GM23338 (cell line): ENCODE results near the gene TUBA8. TPM values are rescaled to one million over a fixed set of nuclear protein-coding genes. Genes with fewer than 3 reads are reported as not detected.

ENCODE experiments used
- ATAC-seq: fragments of 200-7000 bp; cut with Tn5 transposase; 3 replicates; pipeline ENCODE4 v1.9.1; 2020
- DNase-seq: peaks from one replicate; pipeline ENCODE4 v3.0.0-alpha.2; 2015; ENCODE audit warnings: low spot score
- H2AFZ ChIP-seq: fragments of 200-600 bp; sonication (generic); 2 replicates; pipeline ENCODE4 v1.8.0; 2016; ENCODE audit warnings: antibody characterized with exemption, mild to moderate bottlenecking, moderate library complexity
- H3F3A ChIP-seq: fragments of 200-600 bp; sonication (generic); replicated peaks from 2 replicates; pipeline ENCODE4 v1.8.0; 2017; ENCODE audit warnings: antibody characterized with exemption, mixed run types, low read depth
- H3K27ac ChIP-seq: fragments of 200-600 bp; sonication (generic); 2 replicates; pipeline ENCODE4 v1.6.1; 2016; ENCODE audit warnings: low read depth
- H3K27me3 ChIP-seq: fragments of 200-600 bp; sonication (generic); 2 replicates; pipeline ENCODE4 v1.8.0; 2016; ENCODE audit warnings: mild to moderate bottlenecking, mixed run types, moderate library complexity; ENCODE audit not compliant: insufficient read depth
- H3K36me3 ChIP-seq: fragments of 200-600 bp; sonication (generic); 2 replicates; pipeline ENCODE4 v1.8.0; 2016; ENCODE audit warnings: mild to moderate bottlenecking; ENCODE audit not compliant: insufficient read depth
- H3K4me1 ChIP-seq: fragments of 200-600 bp; sonication (generic); 2 replicates; pipeline ENCODE4 v1.8.0; 2016; ENCODE audit warnings: mild to moderate bottlenecking, moderate library complexity; ENCODE audit not compliant: insufficient read depth
- H3K4me2 ChIP-seq: fragments of 200-600 bp; sonication (generic); 2 replicates; pipeline ENCODE4 v1.7.1; 2017; ENCODE audit warnings: mixed run types
- H3K4me3 ChIP-seq: fragments of 200-600 bp; sonication (generic); 2 replicates; pipeline ENCODE4 v1.6.1; 2016; ENCODE audit warnings: mixed run types
- H3K79me2 ChIP-seq: fragments of 200-600 bp; sonication (generic); replicated peaks from 2 replicates; pipeline ENCODE4 v1.8.0; 2017; ENCODE audit warnings: mild to moderate bottlenecking; ENCODE audit not compliant: insufficient read depth
- H3K9me2 ChIP-seq: fragments of 200-600 bp; sonication (generic); 2 replicates; pipeline ENCODE4 v1.8.0; 2017; ENCODE audit not compliant: insufficient read depth
- H4K20me1 ChIP-seq: fragments of 200-600 bp; sonication (generic); replicated peaks from 2 replicates; pipeline ENCODE4 v1.8.0; 2017; ENCODE audit warnings: mild to moderate bottlenecking; ENCODE audit not compliant: insufficient read depth
- H3K27ac Mint-ChIP-seq: 2 replicates; pipeline ENCODE4 v1.8.0; 2020; ENCODE audit warnings: inconsistent platforms, mild to moderate bottlenecking, moderate library complexity, mixed read lengths
- H3K27me3 Mint-ChIP-seq: 3 replicates; pipeline ENCODE4 v1.8.0; 2022; ENCODE audit warnings: low read depth, mild to moderate bottlenecking, moderate library complexity, mixed read lengths, inconsistent platforms; ENCODE audit not compliant: insufficient read depth, poor library complexity
- H3K36me3 Mint-ChIP-seq: 3 replicates; pipeline ENCODE4 v1.8.0; 2021; ENCODE audit warnings: low read depth, mild to moderate bottlenecking, inconsistent platforms, moderate library complexity, mixed read lengths
- H3K4me1 Mint-ChIP-seq: 3 replicates; pipeline ENCODE4 v1.8.0; 2020; ENCODE audit warnings: mild to moderate bottlenecking, inconsistent platforms, mixed read lengths
- H3K4me3 Mint-ChIP-seq: 3 replicates; pipeline ENCODE4 v1.8.0; 2021; ENCODE audit warnings: moderate library complexity, mild to moderate bottlenecking, inconsistent platforms, mixed read lengths
- H3K9me3 Mint-ChIP-seq: 3 replicates; pipeline ENCODE4 v1.8.0; 2020; ENCODE audit warnings: moderate library complexity, mild to moderate bottlenecking, inconsistent platforms, mixed read lengths
- CREB1 ChIP-seq: fragments of 250-450 bp; sonication (Bioruptor Pico); IDR thresholded peaks from 2 replicates; pipeline ENCODE4 v1.5.0; 2020; ENCODE audit warnings: low read depth, mild to moderate bottlenecking, moderate library complexity
- CTCF ChIP-seq, 2 experiments: fragments of 200-600 bp in 1 of 2; sonication (generic) in 1 of 2; conservative IDR thresholded peaks; 2 replicates each; pipeline versions ENCODE4 v1.5.1 to v1.6.1; 2016 to 2017; ENCODE audit warnings: antibody characterized with exemption in 2 of 2, low read depth in 2 of 2, mild to moderate bottlenecking in 2 of 2, moderate library complexity in 1 of 2
- ETS1 ChIP-seq: IDR thresholded peaks from 2 replicates; pipeline ENCODE4 v1.6.1; 2016; ENCODE audit warnings: antibody characterized with exemption
- EZH2 ChIP-seq: fragments of 200-600 bp; sonication (generic); IDR thresholded peaks from one replicate; pipeline ENCODE4 v1.8.0; 2017; ENCODE audit warnings: antibody characterized with exemption, mild to moderate bottlenecking, low read depth; ENCODE audit not compliant: unreplicated experiment
- EZH2phosphoT487 ChIP-seq: fragments of 200-600 bp; sonication (generic); IDR thresholded peaks from one replicate; pipeline ENCODE4 v1.8.1; 2018; ENCODE audit warnings: antibody characterized with exemption; ENCODE audit not compliant: unreplicated experiment
- JUNB ChIP-seq: IDR thresholded peaks from one replicate; pipeline ENCODE4 v1.6.1; 2016; ENCODE audit warnings: antibody characterized with exemption; ENCODE audit not compliant: unreplicated experiment
- NANOG ChIP-seq: IDR thresholded peaks from 2 replicates; pipeline ENCODE4 v1.6.1; 2016; ENCODE audit warnings: antibody characterized with exemption, borderline replicate concordance
- POLR2AphosphoS5 ChIP-seq: IDR thresholded peaks from 2 replicates; pipeline ENCODE4 v1.6.1; 2016; ENCODE audit warnings: antibody characterized with exemption, low read depth
- REST ChIP-seq: IDR thresholded peaks from one replicate; pipeline ENCODE4 v1.6.1; 2018; ENCODE audit warnings: antibody characterized with exemption; ENCODE audit not compliant: unreplicated experiment
- STAT1 ChIP-seq: IDR thresholded peaks from one replicate; pipeline ENCODE4 v1.6.1; 2016; ENCODE audit warnings: antibody characterized with exemption; ENCODE audit not compliant: unreplicated experiment
- ZNF114 ChIP-seq: fragments of 250-450 bp; sonication (Bioruptor Pico); IDR thresholded peaks from 2 replicates; pipeline ENCODE4 v1.5.0; 2020; ENCODE audit warnings: mild to moderate bottlenecking, moderate library complexity
- ZNF331 ChIP-seq: fragments of 250-450 bp; sonication (Bioruptor Pico); IDR thresholded peaks from 2 replicates; pipeline ENCODE4 v1.5.0; 2020; ENCODE audit warnings: low read depth, mild to moderate bottlenecking, moderate library complexity
- polyA plus RNA-seq: library from polyadenylated mRNA; unstranded; fragments of >200 nt; fragmentation: Nextera tagmentation; extraction: Ambion mirVana; gene quantifications from 2 replicates; pipeline ENCODE4 v1.2.1, GENCODE V29; 2016
- total RNA-seq: library from RNA; depleted of rRNA; stranded (reverse); fragments of >200 nt; shearing (Covaris generic); gene quantifications from 2 replicates; pipeline ENCODE4 v1.2.3, GENCODE V29; 2014

TUBA8 gene
- total and polyA plus RNA-seq, 2 experiments from 2014 or later = 0.31 to 0.48 TPM

- TF ChIP-seq ZNF331 (CRISPR knock-in tag) (no peak), REST (no peak)
These were observed 20.3 kb upstream of the TUBA8 start (continued) for GRCh38 chr22:18090286-18090685.

- no peaks in the 10 kb centered on the region for H3K4me1 ChIP-seq
- no peak overlapping the region for H3K27ac ChIP-seq
- no peaks in the 10 kb centered on the region for H3K9me2 ChIP-seq
- no peaks in the 10 kb centered on the region for H3K27me3 ChIP-seq
- ATAC-seq (no peak), DNase-seq (no peak)
- peaks cover 6% of the 10 kb centered on the region; the same call in 1 of the 2 replicates for H4K20me1 ChIP-seq
- H3K79me2 ChIP-seq = no peaks in the 10 kb centered on the region
- H3F3A ChIP-seq = no peaks in the 10 kb centered on the region
- H3K4me3 Mint-ChIP-seq = no peak overlapping the region
- H3K27ac Mint-ChIP-seq = no peak overlapping the region
- peaks cover 69% of the 10 kb centered on the region for H3K36me3 Mint-ChIP-seq
- H3K4me1 Mint-ChIP-seq = peaks cover 2% of the 10 kb centered on the region; the same call in 2 of the 3 replicates
- peaks cover 8% of the 10 kb centered on the region for H3K27me3 Mint-ChIP-seq
- no peaks in the 10 kb centered on the region; the same call in 1 of the 3 replicates for H3K9me3 Mint-ChIP-seq
- no peak overlapping the region for H3K4me3 ChIP-seq
- no peak overlapping the region for H2AFZ ChIP-seq
- H3K36me3 ChIP-seq = peaks cover 12% of the 10 kb centered on the region
- no peak overlapping the region for H3K4me2 ChIP-seq
- TF ChIP-seq ZNF331 (CRISPR knock-in tag) (no peak), CREB1 (CRISPR knock-in tag) (no peak), JUNB (no peak), EZH2phosphoT487 (no peak), REST (no peak), CTCF (conservative IDR thresholded peaks at IDR 0.05; ENCODE audit: low read depth in 2 of 2) (no peak), EZH2 (no peak), ETS1 (no peak), NANOG (no peak), ZNF114 (CRISPR knock-in tag) (no peak), STAT1 (no peak), POLR2AphosphoS5 (no peak)
These were observed 19.1 kb upstream of the TUBA8 start for GRCh38 chr22:18091478-18091877.
